ENCODE measurements around the gene GRAMD4. TPM values are rescaled to one million over a fixed set of nuclear protein-coding genes. Genes with fewer than 3 reads are reported as not detected.

GRAMD4 gene
- total RNA-seq, 1 experiment from 2014 or later: 18.4 TPM

DNA sequence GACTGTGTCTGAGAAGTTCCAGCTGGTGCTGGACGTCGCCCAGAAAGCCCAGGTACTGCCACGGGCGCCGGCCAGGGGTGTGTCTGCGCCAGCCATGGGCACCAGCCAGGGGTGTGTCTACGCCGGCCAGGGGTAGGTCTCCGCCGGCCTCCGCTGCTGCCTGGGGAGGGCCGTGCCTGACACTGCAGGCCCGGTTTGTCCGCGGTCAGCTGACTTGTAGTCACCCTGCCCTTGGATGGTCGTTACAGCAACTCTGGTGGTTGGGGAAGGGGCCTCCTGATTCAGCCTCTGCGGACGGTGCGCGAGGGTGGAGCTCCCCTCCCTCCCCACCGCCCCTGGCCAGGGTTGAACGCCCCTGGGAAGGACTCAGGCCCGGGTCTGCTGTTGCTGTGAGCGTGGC is 47.9 kb downstream of the GRAMD4 start:
- no TSS peak for BruUV-seq (replicated peaks)
- ChIA-PET POLR2A (ENCODE audit: low non-redundant PET) (no interaction called here), CTCF (no interaction called here)
- no peak for DNase-seq (ENCODE audit: low spot score)
- no peak overlapping the region for H3K4me3 ChIP-seq (ENCODE audit: low read depth, low read length, poor library complexity, severe bottlenecking)
- H3K27ac ChIP-seq (ENCODE audit: low read depth, low read length, poor library complexity, severe bottlenecking): no peak overlapping the region
- H3K27me3 ChIP-seq (replicated peaks; ENCODE audit: insufficient read depth, low read depth, low read length, poor library complexity): no peaks in the 10 kb centered on the region
- no peaks in the 10 kb centered on the region for H3K36me3 ChIP-seq (ENCODE audit: insufficient read depth, low read length, poor library complexity, severe bottlenecking)
- intact Hi-C loops (cut with micrococcal nuclease; ENCODE audit: unreplicated experiment): no loop called here
- H3K4me1 ChIP-seq (ENCODE audit: insufficient read depth, low read length, poor library complexity, severe bottlenecking): no peaks in the 10 kb centered on the region
- TF ChIP-seq CTCF (conservative IDR thresholded peaks at IDR 0.05; ENCODE audit: low read depth, low read length) (no peak), EZH2 (IDR thresholded peaks at IDR 0.05; ENCODE audit: borderline replicate concordance, low read depth, low read length, poor library complexity, severe bottlenecking) (no peak)
- no peaks in the 10 kb centered on the region for H3K9me3 ChIP-seq (ENCODE audit: low read depth, low read length, poor library complexity, severe bottlenecking)

DNA sequence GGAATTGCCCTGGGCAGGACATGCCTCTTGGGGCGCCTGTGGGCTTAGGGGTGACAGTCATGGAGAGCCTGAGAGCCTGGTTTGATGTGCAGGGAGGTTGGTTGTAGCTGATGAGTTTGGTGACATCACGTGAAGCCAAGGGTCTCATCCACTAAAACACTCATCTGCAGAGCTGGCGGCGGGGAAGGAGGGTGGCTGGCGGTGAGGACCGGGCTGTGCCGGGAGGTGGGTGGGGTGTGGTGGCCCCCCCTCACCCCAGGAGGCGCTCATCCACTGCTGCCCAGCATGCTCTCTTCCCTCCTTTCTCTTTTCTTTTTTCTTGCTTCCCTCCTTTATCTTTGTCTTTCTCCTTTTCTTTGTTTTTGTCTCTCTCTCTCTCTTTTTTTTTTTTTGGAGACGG is 49.0 kb downstream of the GRAMD4 start:
- Histone ChIP-seq H3K4me1 (ENCODE audit: insufficient read depth, low read length, poor library complexity, severe bottlenecking) (no peaks in the 10 kb centered on the region), H3K27ac (ENCODE audit: low read depth, low read length, poor library complexity, severe bottlenecking) (no peak overlapping the region), H3K9me3 (ENCODE audit: low read depth, low read length, poor library complexity, severe bottlenecking) (no peaks in the 10 kb centered on the region), H3K36me3 (ENCODE audit: insufficient read depth, low read length, poor library complexity, severe bottlenecking) (no peaks in the 10 kb centered on the region), H3K27me3 (replicated peaks; ENCODE audit: insufficient read depth, low read depth, low read length, poor library complexity) (no peaks in the 10 kb centered on the region), H3K4me3 (ENCODE audit: low read depth, low read length, poor library complexity, severe bottlenecking) (no peak overlapping the region)
- intact Hi-C loops (cut with micrococcal nuclease; ENCODE audit: unreplicated experiment): no loop called here
- BruUV-seq (replicated peaks): no TSS peak
- TF ChIP-seq CTCF (conservative IDR thresholded peaks at IDR 0.05; ENCODE audit: low read depth, low read length) (no peak), EZH2 (IDR thresholded peaks at IDR 0.05; ENCODE audit: borderline replicate concordance, low read depth, low read length, poor library complexity, severe bottlenecking) (no peak)
- no peak for DNase-seq (ENCODE audit: low spot score)
- ChIA-PET CTCF (no interaction called here), POLR2A (ENCODE audit: low non-redundant PET) (no interaction called here)

DNA sequence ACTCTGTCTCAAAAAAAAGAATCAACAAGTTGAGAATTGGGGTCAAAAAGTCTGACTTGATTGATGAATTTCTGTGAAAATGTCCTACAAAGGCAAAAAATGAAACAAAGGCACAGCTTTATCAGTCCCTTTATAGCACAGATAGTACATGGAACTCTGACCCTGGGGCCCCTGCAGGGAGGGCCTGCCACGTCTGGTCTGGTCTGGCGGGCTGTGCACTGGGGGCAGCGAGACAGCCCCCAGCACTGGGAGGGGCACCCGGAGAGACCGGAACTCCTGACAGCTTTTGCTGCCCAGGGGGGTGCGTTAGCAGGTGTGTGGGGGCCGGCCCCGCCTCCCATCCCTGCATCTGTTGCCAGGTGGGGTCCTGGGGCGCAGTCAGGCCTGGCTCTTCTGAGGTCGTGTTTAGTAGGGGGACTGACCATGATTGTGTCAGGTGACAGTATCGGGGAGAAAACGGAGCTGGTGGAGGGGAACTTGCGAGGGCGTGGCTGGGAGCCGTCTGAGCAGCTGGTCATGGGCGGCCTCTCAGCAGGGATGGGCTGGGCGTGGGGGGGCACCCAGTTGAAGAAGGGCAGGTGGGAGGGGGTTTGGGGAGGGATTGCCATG is 51.7 kb downstream of the GRAMD4 start:
- Histone ChIP-seq H3K27ac (ENCODE audit: low read depth, low read length, poor library complexity, severe bottlenecking) (no peak overlapping the region), H3K9me3 (ENCODE audit: low read depth, low read length, poor library complexity, severe bottlenecking) (no peaks in the 10 kb centered on the region), H3K27me3 (replicated peaks; ENCODE audit: insufficient read depth, low read depth, low read length, poor library complexity) (no peaks in the 10 kb centered on the region), H3K4me1 (ENCODE audit: insufficient read depth, low read length, poor library complexity, severe bottlenecking) (no peaks in the 10 kb centered on the region), H3K36me3 (ENCODE audit: insufficient read depth, low read length, poor library complexity, severe bottlenecking) (no peaks in the 10 kb centered on the region), H3K4me3 (ENCODE audit: low read depth, low read length, poor library complexity, severe bottlenecking) (no peak overlapping the region)
- TF ChIP-seq CTCF (conservative IDR thresholded peaks at IDR 0.05; ENCODE audit: low read depth, low read length): no peak
- TF ChIP-seq EZH2 (IDR thresholded peaks at IDR 0.05; ENCODE audit: borderline replicate concordance, low read depth, low read length, poor library complexity, severe bottlenecking): no peak
- ChIA-PET CTCF (no interaction called here), POLR2A (ENCODE audit: low non-redundant PET) (no interaction called here)
- DNase-seq (ENCODE audit: low spot score): no peak
- BruUV-seq (replicated peaks): no TSS peak
- intact Hi-C loops (cut with micrococcal nuclease; ENCODE audit: unreplicated experiment): loop anchor here (10.0 kb wide), 1 partner anchor 107 kb away; no protein-coding TSS in a partner anchor
